Suprapubic skin (tissue), 4 donors: ENCODE data around the gene SMLR1.

Experiments
- CTCF ChIP-seq, 2 donors: fragments of 200-600 bp in 1 of 2; fragments of 450-650 bp in 1 of 2; sonication (generic) in 1 of 2; IDR thresholded peaks; one replicate each; pipeline ENCODE4 v1.5.1; 2016 to 2019; ENCODE audit warnings: antibody characterized with exemption in 2 of 2, mild to moderate bottlenecking in 1 of 2, moderate library complexity in 1 of 2
- EP300 ChIP-seq: sonication (generic); formaldehyde crosslinking; IDR thresholded peaks from one replicate; pipeline ENCODE4 v1.6.1; 2017; ENCODE audit warnings: antibody characterized with exemption
- POLR2A ChIP-seq, 2 donors: fragments of 450-650 bp; IDR thresholded peaks; one replicate each; pipeline ENCODE4 v1.6.1; 2017; ENCODE audit warnings: antibody characterized with exemption in 2 of 2, mild to moderate bottlenecking in 2 of 2, moderate library complexity in 2 of 2
- POLR2AphosphoS5 ChIP-seq, 3 donors: sonication (generic); formaldehyde crosslinking; IDR thresholded peaks; one replicate each; pipeline ENCODE4 v1.6.1; 2017; ENCODE audit warnings: antibody characterized with exemption in 3 of 3

GRCh38 chr6:130863415-130864230, 36.4 kb downstream of the SMLR1 start:
- TF ChIP-seq CTCF (IDR thresholded peaks at IDR 0.05) (no peak), POLR2A (IDR thresholded peaks at IDR 0.05) (no peak), EP300 (no peak), POLR2AphosphoS5 (IDR thresholded peaks at IDR 0.05) (no peak)
